HCT116 (cell line): ENCODE measurements around the gene VPS37D.

Source experiments
- ATF3 ChIP-seq: IDR thresholded peaks from 2 replicates; pipeline ENCODE4 v1.6.1; 2012
- CTCF ChIP-seq, 3 experiments: fragments of 200-600 bp in 1 of 3; sonication (generic) in 1 of 3; IDR thresholded peaks in 2 of 3; conservative IDR thresholded peaks in 1 of 3; 2 replicates each; pipeline ENCODE4 v1.5.1; 2012 to 2017; ENCODE audit warnings: low read depth in 2 of 3, low read length in 2 of 3, antibody characterized with exemption in 1 of 3, borderline replicate concordance in 1 of 3, control low read depth in 1 of 3, mild to moderate bottlenecking in 1 of 3, mixed read lengths in 1 of 3, mixed run types in 1 of 3, moderate library complexity in 1 of 3; ENCODE audit not compliant: insufficient read depth in 1 of 3
- EZH2 ChIP-seq: fragments of 200-600 bp; sonication (generic); IDR thresholded peaks from 2 replicates; pipeline ENCODE4 v1.6.1; 2017; ENCODE audit warnings: antibody characterized with exemption, mixed run types
- POLR2A ChIP-seq: IDR thresholded peaks from 2 replicates; pipeline ENCODE4 v1.7.0; 2011; ENCODE audit warnings: borderline replicate concordance; ENCODE audit not compliant: insufficient read depth, insufficient read length; ENCODE audit errors: extremely low read depth
- POLR2AphosphoS5 ChIP-seq: IDR thresholded peaks from 2 replicates; pipeline ENCODE4 v1.6.1; 2011; ENCODE audit warnings: mild to moderate bottlenecking, low read depth, low read length, moderate library complexity
- SIN3A ChIP-seq: IDR thresholded peaks from 2 replicates; pipeline ENCODE4 v1.6.1; 2012; ENCODE audit warnings: low read depth
- ZFX ChIP-seq: fragments of 450-650 bp; IDR thresholded peaks from 2 replicates; pipeline ENCODE4 v1.6.1; 2017
- ZNF274 ChIP-seq: fragments of 200-500 bp; sonication (Bioruptor generic); IDR thresholded peaks from 2 replicates; pipeline ENCODE4 v1.6.1; 2014; ENCODE audit warnings: mild to moderate bottlenecking, low read depth, low read length, inconsistent platforms

- TF ChIP-seq ZFX, result peak; percentile 99
- TF ChIP-seq POLR2AphosphoS5, result peak; percentile 93
- no peak for TF ChIP-seq CTCF (IDR thresholded peaks at IDR 0.05 in 2 of 3, conservative IDR thresholded peaks at IDR 0.05 in 1 of 3; ENCODE audit: borderline replicate concordance in 1 of 3, insufficient read depth in 1 of 3, low read depth in 2 of 3, low read length in 2 of 3)
- TF ChIP-seq EZH2, result no peak
- no peak for TF ChIP-seq ZNF274
- TF ChIP-seq ATF3, result no peak
- TF ChIP-seq POLR2A, result peak; percentile 79
- TF ChIP-seq SIN3A, result peak; percentile 88
Observed at GRCh38 chr7:73683056-73683787, 15.6 kb downstream of the VPS37D start, which contains the start of the genes BUD23 and DNAJC30.
